Endodermal cell (in vitro differentiated cells): ENCODE measurements around the gene BCL2L12. TPM values are rescaled to one million over a fixed set of nuclear protein-coding genes. Genes with fewer than 3 reads are reported as not detected.
A peak's percentile ranks its signal among the peaks of the same experiment; 100 is the strongest.

ENCODE experiments used
- DNase-seq: peaks from one replicate; pipeline ENCODE4 v3.0.0-alpha.2; 2017
- H3K27ac ChIP-seq: 2 replicates; pipeline ENCODE4 v1.5.1; 2013; ENCODE audit warnings: mild to moderate bottlenecking, low read depth, low read length, moderate library complexity
- H3K27me3 ChIP-seq: 2 replicates; pipeline ENCODE4 v1.6.1; 2013; ENCODE audit warnings: mild to moderate bottlenecking, low read length, moderate library complexity; ENCODE audit not compliant: insufficient read depth, control insufficient read depth, poor library complexity, severe bottlenecking
- H3K36me3 ChIP-seq: 2 replicates; pipeline ENCODE4 v1.7.0; 2013; ENCODE audit warnings: mild to moderate bottlenecking, low read length, moderate library complexity; ENCODE audit not compliant: control insufficient read depth, insufficient read depth
- H3K4me1 ChIP-seq: one replicate; pipeline ENCODE4 v1.7.0; 2013; ENCODE audit warnings: low read length; ENCODE audit not compliant: control insufficient read depth, insufficient read depth
- H3K4me3 ChIP-seq: 2 replicates; pipeline ENCODE4 v1.5.1; 2013; ENCODE audit warnings: mild to moderate bottlenecking, low read length, moderate library complexity
- H3K9ac ChIP-seq: 2 replicates; pipeline ENCODE4 v1.6.1; 2013; ENCODE audit warnings: mild to moderate bottlenecking, low read length, moderate library complexity; ENCODE audit not compliant: poor library complexity, severe bottlenecking; ENCODE audit errors: extremely low read depth
- H3K9me3 ChIP-seq: 2 replicates; pipeline ENCODE4 v1.6.1; 2013; ENCODE audit warnings: mild to moderate bottlenecking, low read length, moderate library complexity; ENCODE audit not compliant: control insufficient read depth
- H3K27ac Mint-ChIP-seq: 2 replicates; pipeline ENCODE4 v1.8.0; 2020; ENCODE audit warnings: mixed read lengths
- H3K27me3 Mint-ChIP-seq: 2 replicates; pipeline ENCODE4 v1.8.0; 2021; ENCODE audit warnings: mild to moderate bottlenecking, mixed read lengths; ENCODE audit not compliant: insufficient read depth
- H3K36me3 Mint-ChIP-seq: 2 replicates; pipeline ENCODE4 v1.8.0; 2020; ENCODE audit warnings: low read depth, mixed read lengths
- H3K4me1 Mint-ChIP-seq: 2 replicates; pipeline ENCODE4 v1.8.0; 2020; ENCODE audit warnings: mixed read lengths
- H3K4me3 Mint-ChIP-seq: 2 replicates; pipeline ENCODE4 v1.8.0; 2020; ENCODE audit warnings: mild to moderate bottlenecking, moderate library complexity, mixed read lengths
- H3K9me3 Mint-ChIP-seq: 2 replicates; pipeline ENCODE4 v1.8.0; 2020; ENCODE audit warnings: mild to moderate bottlenecking, mixed read lengths
- CTCF ChIP-seq: fragments of 200-600 bp; sonication (generic); conservative IDR thresholded peaks from 2 replicates; pipeline ENCODE4 v1.5.0; 2021; ENCODE audit warnings: antibody characterized with exemption, mild to moderate bottlenecking
- WGBS, 2 experiments: methylation state at CpG; one replicate each; pipeline versions ENCODE4 v1.1.5 to v1.1.7; 2013; ENCODE audit warnings: missing lambda C conversion rate in 2 of 2, mixed read lengths in 1 of 2; ENCODE audit not compliant: insufficient coverage in 1 of 2, insufficient read length in 1 of 2; 5-methylcytosine and 5-hydroxymethylcytosine counted together
- total RNA-seq, 2 donors: library from RNA; stranded (reverse); fragmentation: NEBNext Ultra II Directional in 1 of 2; extraction: Animal tissue kit (Norgen Biotek cat#: 25700) in 1 of 2; gene quantifications; 2 replicates in 1 of 2; 3 replicates in 1 of 2; pipeline ENCODE4 v1.2.1, GENCODE V29; 2021

BCL2L12 gene
- total RNA-seq, 2 donors from 2014 or later = 91.8 to 101 TPM

GRCh38 chr19:49712397-49712859, 46.7 kb downstream of the BCL2L12 start:
- Mint-ChIP-seq H3K36me3 (peaks cover 28% of the 10 kb centered on the region), H3K27me3 (no peaks in the 10 kb centered on the region), H3K27ac (no peak overlapping the region), H3K9me3 (peaks cover 2% of the 10 kb centered on the region), H3K4me1 (no peaks in the 10 kb centered on the region), H3K4me3 (no peak overlapping the region)
- Histone ChIP-seq H3K36me3 (no peaks in the 10 kb centered on the region), H3K9ac (no peak overlapping the region), H3K4me1 (no peaks in the 10 kb centered on the region), H3K9me3 (no peaks in the 10 kb centered on the region), H3K4me3 (no peak overlapping the region), H3K27ac (no peak overlapping the region), H3K27me3 (no peaks in the 10 kb centered on the region)
- peak; percentile 95 for DNase-seq
- no peak for TF ChIP-seq CTCF
- WGBS, 2 experiments = 82 to 86% methylated on average over 12 to 20 of the region's 20 CpGs

- no peaks in the 10 kb centered on the region for H3K4me1 Mint-ChIP-seq
- no peaks in the 10 kb centered on the region for H3K36me3 ChIP-seq
- H3K36me3 Mint-ChIP-seq = peaks cover 27% of the 10 kb centered on the region
- H3K9me3 Mint-ChIP-seq = peaks cover 3% of the 10 kb centered on the region
- no peaks in the 10 kb centered on the region for H3K27me3 ChIP-seq
- no peak overlapping the region for H3K27ac Mint-ChIP-seq
- H3K4me1 ChIP-seq = no peaks in the 10 kb centered on the region
- H3K9ac ChIP-seq = no peak overlapping the region
- 83 to 88% methylated on average over 5 to 7 of the region's 8 CpGs for WGBS, 2 experiments
- H3K4me3 Mint-ChIP-seq = no peak overlapping the region
- H3K4me3 ChIP-seq = no peak overlapping the region
- no peaks in the 10 kb centered on the region for H3K9me3 ChIP-seq
- no peak for TF ChIP-seq CTCF
- H3K27ac ChIP-seq = no peak overlapping the region
- DNase-seq = no peak
- H3K27me3 Mint-ChIP-seq = no peaks in the 10 kb centered on the region
These were observed 47.6 kb downstream of the BCL2L12 start for GRCh38 chr19:49713236-49713845.

- 73 to 84% methylated on average over 2 to 3 of the region's 3 CpGs for WGBS, 2 experiments
These were observed 50.4 kb downstream of the BCL2L12 start for GRCh38 chr19:49716154-49716553.

More at GRCh38 chr19:49716154-49716553, 50.4 kb downstream of the BCL2L12 start:
- Mint-ChIP-seq H3K27ac (no peak overlapping the region), H3K27me3 (no peaks in the 10 kb centered on the region), H3K9me3 (peaks cover 3% of the 10 kb centered on the region), H3K36me3 (peaks cover 17% of the 10 kb centered on the region), H3K4me1 (peaks cover 6% of the 10 kb centered on the region), H3K4me3 (no peak overlapping the region)
- Histone ChIP-seq H3K4me3 (no peak overlapping the region), H3K9ac (no peak overlapping the region), H3K36me3 (no peaks in the 10 kb centered on the region), H3K27me3 (no peaks in the 10 kb centered on the region), H3K27ac (no peak overlapping the region), H3K9me3 (no peaks in the 10 kb centered on the region), H3K4me1 (no peaks in the 10 kb centered on the region)
- DNase-seq = no peak
- TF ChIP-seq CTCF = no peak
